Embryonic facial prominence (tissue), 1 donor: ENCODE results near the gene ZGPAT.
"Not testable (repeated sequence)": the region's sequence is repeated elsewhere in the genome, so short reads cannot be mapped to it uniquely, and the experiment has no call there.

Source experiments
- DNase-seq: peaks from one replicate; pipeline ENCODE4 v3.0.0-alpha.2; 2016; ENCODE audit errors: extremely low spot score

ZGPAT gene

GRCh38 chr20:63765082-63765873 is 57.4 kb downstream of the ZGPAT start:
- DNase-seq: no peak

GRCh38 chr20:63765902-63766301 is 58.1 kb downstream of the ZGPAT start:
- no peak for DNase-seq

- DNase-seq: no peak
Observed at GRCh38 chr20:63766695-63767426, 59.0 kb downstream of the ZGPAT start.

GRCh38 chr20:63767456-63767855 is 59.6 kb downstream of the ZGPAT start:
- no peak for DNase-seq

- DNase-seq: no peak
Observed at GRCh38 chr20:63767886-63768285, 60.0 kb downstream of the ZGPAT start.

GRCh38 chr20:63768591-63769515 is 61.0 kb downstream of the ZGPAT start:
- no peak for DNase-seq

GRCh38 chr20:63769891-63770474 is 62.1 kb downstream of the ZGPAT start:
- no peak for DNase-seq

- no peak for DNase-seq
Observed at GRCh38 chr20:63771046-63771707, 63.3 kb downstream of the ZGPAT start.

- no peak for DNase-seq
Observed at GRCh38 chr20:63772781-63773518, 65.1 kb downstream of the ZGPAT start.

GRCh38 chr20:63773571-63774241 is 65.9 kb downstream of the ZGPAT start:
- DNase-seq: no peak

- no peak for DNase-seq
Observed at GRCh38 chr20:63774306-63774705, 66.5 kb downstream of the ZGPAT start.

GRCh38 chr20:63775096-63775978 is 67.5 kb downstream of the ZGPAT start:
- DNase-seq: peak; percentile 59

- DNase-seq: not testable (repeated sequence)
Observed at GRCh38 chr20:63776875-63777274, 69.0 kb downstream of the ZGPAT start.

GRCh38 chr20:63777614-63778013 is 69.8 kb downstream of the ZGPAT start:
- DNase-seq: no peak

GRCh38 chr20:63778034-63778752 is 70.4 kb downstream of the ZGPAT start:
- DNase-seq: no peak

GRCh38 chr20:63778857-63779256 is 71.0 kb downstream of the ZGPAT start:
- DNase-seq: no peak

- no peak for DNase-seq
Observed at GRCh38 chr20:63781181-63781580, 73.3 kb downstream of the ZGPAT start.

GRCh38 chr20:63782051-63782471 is 74.2 kb downstream of the ZGPAT start:
- DNase-seq: no peak
